Measurements from ENCODE around the gene TAOK3. TPM values are rescaled to one million over a fixed set of nuclear protein-coding genes. Genes with fewer than 3 reads are reported as not detected.

TAOK3 gene
- 89.8 TPM for total RNA-seq

DNA sequence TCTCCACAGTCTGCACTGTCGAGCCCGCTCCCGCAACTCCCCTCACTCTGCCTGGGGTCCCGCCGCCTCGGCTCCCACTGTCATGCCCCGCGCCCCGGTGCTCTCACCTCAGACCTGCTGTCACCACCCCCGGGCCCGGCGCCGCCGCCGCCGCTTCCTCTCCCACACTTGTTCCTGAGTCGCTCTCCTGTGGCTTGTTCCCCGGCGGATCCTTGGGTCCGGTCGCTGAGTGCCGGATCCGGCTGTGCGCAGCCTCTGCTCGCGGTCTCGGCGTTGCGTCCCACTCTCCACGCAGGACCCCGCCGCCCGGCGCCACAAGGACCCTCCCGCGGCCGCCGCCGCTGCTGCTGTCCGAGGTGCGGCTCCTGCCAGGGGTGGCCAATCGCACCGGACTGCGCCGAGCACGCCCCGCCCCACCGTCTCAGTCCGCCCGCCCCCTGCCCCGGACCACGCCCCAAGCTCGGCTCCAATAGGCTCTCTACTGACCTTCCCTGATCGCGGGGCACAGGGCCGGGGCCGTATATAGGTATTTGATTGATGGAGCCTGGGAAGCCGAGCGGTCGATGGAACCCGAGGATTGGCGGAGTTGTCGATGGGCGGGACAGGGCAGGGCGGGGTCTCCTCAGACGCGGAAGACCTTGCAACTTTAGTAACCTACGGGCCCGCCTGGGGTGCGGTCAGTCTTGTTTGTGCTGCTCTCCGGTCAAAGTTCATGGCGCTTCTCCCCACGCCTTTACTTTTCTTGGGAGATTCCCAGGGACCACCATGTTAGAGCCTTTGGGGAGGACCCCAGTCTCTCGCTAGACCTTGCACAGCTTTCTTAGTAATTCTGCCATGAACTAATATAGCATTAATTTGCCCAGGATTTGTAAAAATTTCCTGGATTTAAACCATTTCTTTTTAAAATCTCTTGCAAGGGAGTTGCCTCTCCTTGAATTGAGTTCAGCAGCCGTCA, at the start of gene TAOK3:
Gene TAOK3 (minus strand): TSS at position 367 of the 955 bp plus-strand sequence. CDS start 117,340 bp downstream, outside the sequence.

GRCh38 chr12:118376089-118377020, 3.6 kb upstream of the TAOK3 start, which contains the start of gene SUDS3:
Gene SUDS3 (plus strand): TSS chr12:118376555. CDS start chr12:118376692, 137 bp downstream.

DNA sequence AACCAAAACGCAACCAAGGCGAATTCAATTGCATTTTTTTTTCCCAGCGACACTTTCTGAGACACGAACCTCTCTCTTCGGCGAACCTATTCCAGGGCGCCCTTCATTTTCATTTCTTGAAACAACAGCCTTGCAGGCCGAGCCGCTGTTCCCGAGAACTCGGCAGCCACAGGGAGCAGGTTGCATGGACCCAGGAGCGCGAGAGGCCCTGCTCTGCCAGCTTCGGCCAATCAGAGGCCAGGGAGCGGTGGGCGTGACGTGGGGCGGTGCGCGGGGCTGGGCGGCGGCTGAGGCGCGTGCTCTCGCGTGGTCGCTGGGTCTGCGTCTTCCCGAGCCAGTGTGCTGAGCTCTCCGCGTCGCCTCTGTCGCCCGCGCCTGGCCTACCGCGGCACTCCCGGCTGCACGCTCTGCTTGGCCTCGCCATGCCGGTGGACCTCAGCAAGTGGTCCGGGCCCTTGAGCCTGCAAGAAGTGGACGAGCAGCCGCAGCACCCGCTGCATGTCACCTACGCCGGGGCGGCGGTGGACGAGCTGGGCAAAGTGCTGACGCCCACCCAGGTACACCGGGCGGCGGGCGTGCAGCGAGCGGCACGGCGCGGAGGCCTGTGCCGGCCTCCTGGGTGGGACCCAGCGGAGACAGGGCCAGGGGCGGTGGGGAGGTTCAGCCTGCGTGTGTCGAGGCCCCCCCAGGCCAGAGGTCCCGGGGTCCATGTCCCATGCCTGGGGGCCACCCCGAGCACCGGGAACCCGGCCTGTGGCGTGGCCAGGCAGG, 236.7 kb downstream of the TAOK3 start, which contains the start of gene PEBP1:
Gene PEBP1 (plus strand): TSS at position 337 of the 771 bp plus-strand sequence. CDS start 86 bp downstream, at position 423.

GRCh38 chr12:118103601-118104382, 268.9 kb downstream of the TAOK3 start, which contains the start of gene VSIG10:
Gene VSIG10 (minus strand): TSS chr12:118104011. CDS start chr12:118103671, 340 bp downstream.

Other genes with a start within 250 kb of the TAOK3 start
- 212 TPM for gene PEBP1, start 236.8 kb downstream of the TAOK3 start, total RNA-seq
- gene SUDS3, start 3.6 kb upstream of the TAOK3 start, total RNA-seq: 67.3 TPM

Measured in parietal lobe (tissue), 1 donor.